ENCODE measurements around the gene SPDYA. TPM values are rescaled to one million over a fixed set of nuclear protein-coding genes. Genes with fewer than 3 reads are reported as not detected.
"Not testable (repeated sequence)": the region's sequence is repeated elsewhere in the genome, so short reads cannot be mapped to it uniquely, and the experiment has no call there.

SPDYA gene
- 1.2 TPM for total RNA-seq (ENCODE audit: insufficient read depth, low replicate concordance)

GRCh38 chr2:28810384-28811285 lies at the start of gene SPDYA:
TSS of gene SPDYA (plus strand) at chr2:28810834. CDS start at chr2:28816015, 5,181 bp downstream.
- peak; percentile 72 for DNase-seq (ENCODE audit: low spot score)

GRCh38 chr2:28761420-28761819 lies 49.2 kb upstream of the SPDYA start:
- DNase-seq (ENCODE audit: low spot score): no peak

- DNase-seq (ENCODE audit: low spot score): no peak
Measured at GRCh38 chr2:28764909-28765711, 45.5 kb upstream of the SPDYA start.

- no peak for DNase-seq (ENCODE audit: low spot score)
Measured at GRCh38 chr2:28766070-28766469, 44.6 kb upstream of the SPDYA start.

- no peak for DNase-seq (ENCODE audit: low spot score)
Measured at GRCh38 chr2:28767337-28767736, 43.3 kb upstream of the SPDYA start.

DNA sequence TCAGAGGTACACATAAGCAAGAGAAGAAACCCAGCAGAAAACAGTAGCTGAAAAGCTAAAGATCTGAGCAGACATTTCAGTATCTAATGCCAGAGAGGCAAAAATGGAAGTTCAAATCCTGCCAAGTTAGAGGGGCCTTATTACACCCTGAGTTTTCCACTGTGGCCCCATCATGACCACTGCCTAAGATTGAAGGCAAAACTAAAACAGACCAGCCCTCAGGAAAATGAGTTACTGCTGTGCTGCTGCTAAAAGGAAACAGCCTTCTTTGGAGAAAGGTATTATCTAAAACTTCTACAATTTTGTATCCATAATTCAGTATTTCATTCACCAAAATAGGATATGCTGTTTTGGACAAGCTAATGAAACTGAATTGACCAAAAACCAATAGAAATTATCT lies 42.2 kb upstream of the SPDYA start:
- DNase-seq (ENCODE audit: low spot score): no peak

GRCh38 chr2:28768952-28769351 lies 41.7 kb upstream of the SPDYA start:
- DNase-seq (ENCODE audit: low spot score): no peak

- no peak for DNase-seq (ENCODE audit: low spot score)
Measured at GRCh38 chr2:28772351-28772750, 38.3 kb upstream of the SPDYA start.

GRCh38 chr2:28776471-28776870 lies 34.2 kb upstream of the SPDYA start:
- no peak for DNase-seq (ENCODE audit: low spot score)

- DNase-seq (ENCODE audit: low spot score): no peak
Measured at GRCh38 chr2:28778392-28778791, 32.2 kb upstream of the SPDYA start.

DNA sequence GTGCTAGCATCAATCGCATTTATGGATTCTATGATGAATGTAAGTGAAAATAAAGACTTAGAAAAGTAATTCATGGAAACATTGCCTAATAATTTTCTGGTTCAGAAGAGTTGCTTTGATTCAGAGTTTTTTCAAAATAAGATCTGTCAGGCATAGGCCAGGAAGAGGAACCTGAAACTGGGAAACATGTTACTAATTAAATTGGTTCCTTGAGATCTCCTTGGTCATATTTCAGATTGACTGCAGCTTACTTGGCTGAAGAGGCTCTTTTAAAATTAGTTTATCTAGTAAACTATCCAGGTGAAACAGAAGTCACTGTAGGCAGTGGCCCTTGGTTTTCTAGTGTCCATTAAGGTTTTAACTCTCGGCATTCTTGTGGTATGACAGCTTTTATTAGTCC lies 31.6 kb upstream of the SPDYA start:
- DNase-seq (ENCODE audit: low spot score): no peak

DNA sequence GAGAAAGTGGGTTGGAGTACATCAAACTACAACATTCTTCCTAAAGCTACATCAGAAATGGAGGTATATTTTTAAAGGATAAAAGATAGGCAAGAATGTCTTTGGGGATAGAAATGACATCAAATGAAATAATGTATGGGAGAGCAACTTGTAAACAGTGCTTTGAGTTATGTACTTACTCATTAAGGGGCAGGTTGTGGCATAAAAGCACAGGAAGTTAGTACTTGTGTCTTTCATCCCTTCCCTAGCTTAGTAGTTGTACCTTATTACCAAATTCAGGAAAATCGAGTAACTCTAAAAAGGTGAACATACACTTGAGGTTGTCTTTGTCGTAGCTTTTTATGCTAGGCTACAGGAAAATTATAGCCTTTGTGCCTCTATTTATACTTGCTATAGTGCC lies 30.1 kb upstream of the SPDYA start:
- no peak for DNase-seq (ENCODE audit: low spot score)

- DNase-seq (ENCODE audit: low spot score): no peak
Measured at GRCh38 chr2:28782423-28782822, 28.2 kb upstream of the SPDYA start.

GRCh38 chr2:28784570-28784969 lies 26.1 kb upstream of the SPDYA start:
- not testable (repeated sequence) for DNase-seq (ENCODE audit: low spot score)

GRCh38 chr2:28796620-28797019 lies 14.0 kb upstream of the SPDYA start:
- DNase-seq (ENCODE audit: low spot score): no peak

- DNase-seq (ENCODE audit: low spot score): no peak
Measured at GRCh38 chr2:28801726-28802125, 8.9 kb upstream of the SPDYA start.

DNA sequence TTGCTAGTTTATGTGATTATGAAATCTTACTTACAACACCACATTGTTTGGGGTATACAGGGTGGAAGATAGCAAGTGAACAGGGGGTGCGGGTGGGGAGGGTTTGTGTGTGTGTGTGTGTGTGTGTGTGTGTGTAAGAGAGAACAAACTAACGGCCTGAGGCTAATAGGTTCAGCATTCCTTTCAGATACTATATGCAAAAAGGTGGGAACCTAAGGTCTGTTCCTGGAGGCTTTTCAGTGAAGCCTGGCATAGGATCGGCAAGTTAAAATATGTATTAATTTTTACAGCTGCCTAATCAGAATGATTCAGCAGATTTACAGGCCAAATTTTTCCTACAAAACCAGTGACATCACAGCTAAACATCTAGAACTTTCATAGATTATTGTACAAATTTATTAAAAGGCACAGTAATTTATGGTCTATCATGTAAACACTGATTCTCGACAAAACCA lies 7.6 kb upstream of the SPDYA start:
- DNase-seq (ENCODE audit: low spot score): no peak

- DNase-seq (ENCODE audit: low spot score): peak; percentile 8
Measured at GRCh38 chr2:28809927-28810326, 707 bp upstream of the SPDYA start.

GRCh38 chr2:28818053-28818452 lies 7.4 kb downstream of the SPDYA start:
- no peak for DNase-seq (ENCODE audit: low spot score)

DNA sequence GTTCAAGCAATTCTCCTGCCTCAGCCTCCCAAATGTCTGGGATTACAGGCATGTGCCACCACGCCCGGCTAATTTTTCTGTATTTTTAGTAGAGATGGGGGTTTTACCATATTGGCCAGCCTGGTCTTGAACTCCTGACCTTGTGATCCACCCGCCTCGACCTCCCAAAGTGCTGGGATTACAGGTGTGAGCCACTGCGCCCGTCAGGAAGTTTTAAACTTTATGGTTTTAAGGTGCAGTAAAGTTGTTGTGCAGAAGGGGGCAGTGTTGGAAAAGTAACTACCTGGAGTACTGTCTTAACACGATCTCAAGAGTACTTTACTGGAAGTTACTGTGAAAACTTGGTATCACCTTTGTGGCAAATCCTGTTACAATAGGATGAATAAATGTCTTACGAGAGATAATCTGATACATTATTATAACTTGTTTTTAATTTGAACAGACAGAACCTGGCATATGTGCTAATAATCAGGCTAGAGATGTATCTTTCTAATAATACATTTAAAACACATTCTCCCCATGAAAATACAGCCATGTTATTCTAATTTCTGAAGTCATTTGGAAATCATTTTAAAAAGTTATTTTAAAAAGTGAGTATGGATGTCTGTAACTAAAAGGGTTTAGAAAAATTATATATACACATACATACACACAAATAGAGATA lies 10.8 kb downstream of the SPDYA start:
- DNase-seq (ENCODE audit: low spot score): peak; percentile 48

DNA sequence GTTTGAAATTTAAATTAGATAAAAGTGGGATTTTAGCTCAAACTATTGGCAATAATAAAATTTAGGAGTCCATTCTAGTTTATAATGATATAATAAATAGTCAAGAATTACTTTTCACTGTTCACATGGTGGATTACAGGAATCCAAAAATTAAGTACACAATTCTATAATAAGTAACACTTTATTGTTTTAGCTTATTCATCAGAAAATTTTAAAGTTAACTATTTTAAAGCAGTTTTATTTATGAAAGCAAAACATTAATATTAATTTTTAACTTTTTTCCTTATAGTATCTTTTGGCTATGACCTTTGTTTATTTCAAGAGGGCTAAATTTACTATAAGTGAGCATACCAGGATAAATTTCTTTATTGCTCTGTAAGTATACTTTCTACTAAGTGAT lies 11.4 kb downstream of the SPDYA start:
- no peak for DNase-seq (ENCODE audit: low spot score)

GRCh38 chr2:28824207-28824606 lies 13.6 kb downstream of the SPDYA start:
- no peak for DNase-seq (ENCODE audit: low spot score)

Measured in umbilical cord (tissue), 2 donors.